Stimulated activated naive CD8-positive, alpha-beta T cell treated with anti-CD3 and anti-CD28 coated beads, Interleukin-15, Interleukin-2, amounts not matched to agents 100 ng/mL and 50 ng/mL, for 24 hours (primary cell): ENCODE results near the gene CGREF1.

Source experiments
- H3K27ac Mint-ChIP-seq: one replicate; pipeline ENCODE4 v1.8.0; 2021; ENCODE audit warnings: mild to moderate bottlenecking, mixed read lengths
- H3K27me3 Mint-ChIP-seq: one replicate; pipeline ENCODE4 v1.8.0; 2021; ENCODE audit warnings: mixed read lengths
- H3K36me3 Mint-ChIP-seq: one replicate; pipeline ENCODE4 v1.8.0; 2021; ENCODE audit warnings: low read depth, mixed read lengths
- H3K4me1 Mint-ChIP-seq: one replicate; pipeline ENCODE4 v1.8.0; 2021; ENCODE audit warnings: low read depth, mixed read lengths
- H3K4me3 Mint-ChIP-seq: one replicate; pipeline ENCODE4 v1.8.0; 2021; ENCODE audit warnings: mild to moderate bottlenecking, mixed read lengths
- H3K9me3 Mint-ChIP-seq: one replicate; pipeline ENCODE4 v1.8.0; 2021; ENCODE audit warnings: mixed read lengths

Gene CGREF1

GRCh38 chr2:27069961-27070618, 48.8 kb downstream of the CGREF1 start:
- Mint-ChIP-seq H3K27ac (peak overlapping the region; percentile 89), H3K4me3 (peak overlapping the region; percentile 98), H3K27me3 (no peaks in the 10 kb centered on the region), H3K9me3 (no peaks in the 10 kb centered on the region), H3K4me1 (peaks cover 67% of the 10 kb centered on the region), H3K36me3 (peaks cover 49% of the 10 kb centered on the region)

GRCh38 chr2:27069436-27069835, 49.5 kb downstream of the CGREF1 start:
- H3K36me3 Mint-ChIP-seq = peaks cover 52% of the 10 kb centered on the region
- peak overlapping the region; percentile 98 for H3K4me3 Mint-ChIP-seq
- no peaks in the 10 kb centered on the region for H3K27me3 Mint-ChIP-seq
- H3K27ac Mint-ChIP-seq = peak overlapping the region; percentile 63
- peaks cover 61% of the 10 kb centered on the region for H3K4me1 Mint-ChIP-seq
- H3K9me3 Mint-ChIP-seq = no peaks in the 10 kb centered on the region

- no peaks in the 10 kb centered on the region for H3K9me3 Mint-ChIP-seq
- peak overlapping the region; percentile 66 for H3K27ac Mint-ChIP-seq
- peaks cover 68% of the 10 kb centered on the region for H3K36me3 Mint-ChIP-seq
These were observed 51.5 kb downstream of the CGREF1 start for GRCh38 chr2:27067385-27067784.

GRCh38 chr2:27065128-27065527, 53.8 kb downstream of the CGREF1 start:
- Mint-ChIP-seq H3K36me3 (peaks cover 68% of the 10 kb centered on the region), H3K27ac (no peak overlapping the region), H3K4me3 (no peak overlapping the region), H3K4me1 (peaks cover 28% of the 10 kb centered on the region), H3K27me3 (no peaks in the 10 kb centered on the region), H3K9me3 (no peaks in the 10 kb centered on the region)

More at GRCh38 chr2:27067385-27067784, 51.5 kb downstream of the CGREF1 start:
- Mint-ChIP-seq H3K4me3 (no peak overlapping the region), H3K4me1 (peaks cover 42% of the 10 kb centered on the region), H3K27me3 (no peaks in the 10 kb centered on the region)

- Mint-ChIP-seq H3K36me3 (peaks cover 46% of the 10 kb centered on the region), H3K27ac (no peak overlapping the region), H3K9me3 (no peaks in the 10 kb centered on the region), H3K4me1 (no peaks in the 10 kb centered on the region), H3K27me3 (no peaks in the 10 kb centered on the region), H3K4me3 (no peak overlapping the region)
These were observed 58.6 kb downstream of the CGREF1 start for GRCh38 chr2:27060323-27060722.

GRCh38 chr2:27059141-27059820, 59.6 kb downstream of the CGREF1 start:
- Mint-ChIP-seq H3K4me3 (no peak overlapping the region), H3K27me3 (no peaks in the 10 kb centered on the region), H3K36me3 (peaks cover 44% of the 10 kb centered on the region), H3K9me3 (no peaks in the 10 kb centered on the region), H3K4me1 (no peaks in the 10 kb centered on the region), H3K27ac (no peak overlapping the region)

- Mint-ChIP-seq H3K4me1 (no peaks in the 10 kb centered on the region), H3K27me3 (no peaks in the 10 kb centered on the region), H3K36me3 (peaks cover 43% of the 10 kb centered on the region), H3K27ac (no peak overlapping the region), H3K9me3 (no peaks in the 10 kb centered on the region), H3K4me3 (no peak overlapping the region)
These were observed 60.7 kb downstream of the CGREF1 start for GRCh38 chr2:27058210-27058609.

GRCh38 chr2:27057184-27057583, 61.7 kb downstream of the CGREF1 start:
- H3K36me3 Mint-ChIP-seq = peaks cover 34% of the 10 kb centered on the region
- peaks cover 4% of the 10 kb centered on the region for H3K4me1 Mint-ChIP-seq
- no peaks in the 10 kb centered on the region for H3K9me3 Mint-ChIP-seq
- no peaks in the 10 kb centered on the region for H3K27me3 Mint-ChIP-seq
- H3K27ac Mint-ChIP-seq = no peak overlapping the region
- no peak overlapping the region for H3K4me3 Mint-ChIP-seq

GRCh38 chr2:27054721-27055120, 64.2 kb downstream of the CGREF1 start:
- Mint-ChIP-seq H3K4me3 (no peak overlapping the region), H3K4me1 (peaks cover 20% of the 10 kb centered on the region), H3K27ac (no peak overlapping the region), H3K36me3 (peaks cover 34% of the 10 kb centered on the region), H3K27me3 (peaks cover 7% of the 10 kb centered on the region), H3K9me3 (no peaks in the 10 kb centered on the region)

- Mint-ChIP-seq H3K27me3 (peaks cover 7% of the 10 kb centered on the region), H3K9me3 (no peaks in the 10 kb centered on the region), H3K36me3 (peaks cover 31% of the 10 kb centered on the region), H3K4me1 (peaks cover 27% of the 10 kb centered on the region), H3K27ac (no peak overlapping the region), H3K4me3 (no peak overlapping the region)
These were observed 65.2 kb downstream of the CGREF1 start for GRCh38 chr2:27053776-27054175.

- peaks cover 27% of the 10 kb centered on the region for H3K4me1 Mint-ChIP-seq
- H3K27ac Mint-ChIP-seq = no peak overlapping the region
- H3K4me3 Mint-ChIP-seq = peak overlapping the region; percentile 88
- no peaks in the 10 kb centered on the region for H3K9me3 Mint-ChIP-seq
- peaks cover 7% of the 10 kb centered on the region for H3K27me3 Mint-ChIP-seq
- peaks cover 31% of the 10 kb centered on the region for H3K36me3 Mint-ChIP-seq
These were observed 65.6 kb downstream of the CGREF1 start for GRCh38 chr2:27053321-27053720.

GRCh38 chr2:27051902-27052645, 66.9 kb downstream of the CGREF1 start:
- peaks cover 30% of the 10 kb centered on the region for H3K4me1 Mint-ChIP-seq
- H3K4me3 Mint-ChIP-seq = peak overlapping the region; percentile 88
- peaks cover 31% of the 10 kb centered on the region for H3K36me3 Mint-ChIP-seq
- peak overlapping the region; percentile 53 for H3K27ac Mint-ChIP-seq
- no peaks in the 10 kb centered on the region for H3K9me3 Mint-ChIP-seq
- peaks cover 7% of the 10 kb centered on the region for H3K27me3 Mint-ChIP-seq

GRCh38 chr2:27050996-27051901, 67.7 kb downstream of the CGREF1 start, which contains the start of gene AGBL5:
AGBL5 (plus strand) TSS chr2:27051668; CDS start chr2:27052959, 1,291 bp downstream.
- Mint-ChIP-seq H3K27ac (peak within 1 kb of the TSS; percentile 98), H3K9me3 (no peaks in the 10 kb centered on the region), H3K4me3 (peak within 1 kb of the TSS; percentile 88), H3K4me1 (peaks cover 30% of the 10 kb centered on the region), H3K36me3 (peaks cover 27% of the 10 kb centered on the region), H3K27me3 (peaks cover 7% of the 10 kb centered on the region)
